DND-41 (cell line): ENCODE measurements around the gene TXNIP.

Experiments used
- ATAC-seq: fragments of 200-7000 bp; cut with Tn5 transposase; 3 replicates; pipeline ENCODE4 v1.9.1; 2021; ENCODE audit warnings: low read depth; ENCODE audit not compliant: insufficient read depth
- DNase-seq: peaks from one replicate; pipeline ENCODE4 v3.0.0-alpha.2; 2020
- H2AFZ ChIP-seq: 2 replicates; pipeline ENCODE4 v1.6.0; 2012; ENCODE audit warnings: low read depth, low read length
- H3K27ac ChIP-seq: 2 replicates; pipeline ENCODE4 v1.5.1; 2012; ENCODE audit warnings: low read length, inconsistent platforms
- H3K27me3 ChIP-seq: fragments of 200-600 bp; sonication (generic); 2 replicates; pipeline ENCODE4 v1.6.0; 2012; ENCODE audit warnings: low read length, mild to moderate bottlenecking, inconsistent platforms; ENCODE audit not compliant: insufficient read depth, poor library complexity
- H3K36me3 ChIP-seq: 2 replicates; pipeline ENCODE4 v1.5.1; 2012; ENCODE audit warnings: low read length, inconsistent platforms; ENCODE audit not compliant: insufficient read depth
- H3K4me1 ChIP-seq: 2 replicates; pipeline ENCODE4 v1.5.1; 2012; ENCODE audit warnings: mild to moderate bottlenecking, low read length; ENCODE audit not compliant: insufficient read depth
- H3K4me2 ChIP-seq: 2 replicates; pipeline ENCODE4 v1.6.0; 2012; ENCODE audit warnings: mild to moderate bottlenecking, moderate library complexity, low read length, inconsistent platforms; ENCODE audit not compliant: insufficient read depth
- H3K4me3 ChIP-seq, 2 experiments: fragments of 200-600 bp in 1 of 2; shearing (Covaris generic) in 1 of 2; 2 replicates each; pipeline ENCODE4 v1.5.1; 2012 to 2016; ENCODE audit warnings: inconsistent platforms in 2 of 2, low read length in 2 of 2, mild to moderate bottlenecking in 2 of 2, low read depth in 1 of 2, moderate library complexity in 1 of 2
- H3K79me2 ChIP-seq: 2 replicates; pipeline ENCODE4 v1.6.0; 2012; ENCODE audit warnings: low read length, inconsistent platforms; ENCODE audit not compliant: insufficient read depth
- H3K9ac ChIP-seq: 2 replicates; pipeline ENCODE4 v1.6.0; 2012; ENCODE audit warnings: low read depth, mild to moderate bottlenecking, inconsistent platforms, low read length, moderate library complexity
- H3K9me3 ChIP-seq: 2 replicates; pipeline ENCODE4 v1.5.1; 2012; ENCODE audit warnings: low read length, moderate library complexity, mild to moderate bottlenecking, inconsistent platforms; ENCODE audit not compliant: insufficient read depth, severe bottlenecking
- H4K20me1 ChIP-seq: 2 replicates; pipeline ENCODE4 v1.6.0; 2012; ENCODE audit warnings: low read length; ENCODE audit not compliant: insufficient read depth
- CTCF ChIP-seq: IDR thresholded peaks from 2 replicates; pipeline ENCODE4 v1.5.1; 2012; ENCODE audit warnings: borderline replicate concordance, low read length, moderate library complexity, mild to moderate bottlenecking; ENCODE audit not compliant: poor library complexity, severe bottlenecking; ENCODE audit errors: extremely low read depth
- EZH2 ChIP-seq: IDR thresholded peaks from 3 replicates; pipeline ENCODE4 v1.6.1; 2012; ENCODE audit warnings: borderline replicate concordance, low read depth, mild to moderate bottlenecking, moderate library complexity, low read length, inconsistent platforms; ENCODE audit not compliant: severe bottlenecking

The TXNIP gene

GRCh38 chr1:145996433-145997015, at the start of gene TXNIP:
Gene TXNIP, minus strand, starts transcription at chr1:145996579. Its CDS starts 313 bp downstream, at chr1:145996266.
- peak within 1 kb of the TSS; percentile 97 for H3K27ac ChIP-seq
- no peaks in the 10 kb centered on the region for H3K27me3 ChIP-seq
- peak within 1 kb of the TSS; percentile 84 for H2AFZ ChIP-seq
- peak within 1 kb of the TSS; percentile 97 for H3K4me2 ChIP-seq
- H3K9ac ChIP-seq, result peak within 1 kb of the TSS; percentile 73
- no peak for TF ChIP-seq CTCF
- TF ChIP-seq EZH2, result no peak
- no peaks in the 10 kb centered on the region for H4K20me1 ChIP-seq
- H3K36me3 ChIP-seq, result peaks cover 18% of the 10 kb centered on the region
- H3K4me1 ChIP-seq, result peaks cover 61% of the 10 kb centered on the region
- peaks cover 18% of the 10 kb centered on the region for H3K79me2 ChIP-seq
- H3K4me3 ChIP-seq, result peak within 1 kb of the TSS; percentile 75 to 84
- H3K9me3 ChIP-seq, result no peaks in the 10 kb centered on the region
- DNase-seq, result peak; percentile 96
- peak; percentile 92 for ATAC-seq

GRCh38 chr1:146039844-146040194, 43.4 kb upstream of the TXNIP start:
- Histone ChIP-seq H4K20me1 (no peaks in the 10 kb centered on the region), H3K4me1 (peaks cover 33% of the 10 kb centered on the region), H2AFZ (no peak overlapping the region), H3K27ac (no peak overlapping the region), H3K79me2 (no peaks in the 10 kb centered on the region), H3K27me3 (no peaks in the 10 kb centered on the region), H3K4me3 (no peak overlapping the region), H3K9me3 (no peaks in the 10 kb centered on the region), H3K4me2 (no peak overlapping the region), H3K36me3 (no peaks in the 10 kb centered on the region), H3K9ac (no peak overlapping the region)
- ATAC-seq (no peak), DNase-seq (no peak)
- TF ChIP-seq CTCF (no peak), EZH2 (no peak)

- Histone ChIP-seq H2AFZ (peak overlapping the region; percentile 73), H3K27me3 (no peaks in the 10 kb centered on the region), H3K27ac (peak overlapping the region; percentile 73), H3K36me3 (no peaks in the 10 kb centered on the region), H4K20me1 (no peaks in the 10 kb centered on the region), H3K79me2 (no peaks in the 10 kb centered on the region), H3K9me3 (no peaks in the 10 kb centered on the region), H3K9ac (peak overlapping the region; percentile 62), H3K4me2 (peak overlapping the region; percentile 76), H3K4me3 (peak overlapping the region; percentile 58 to 64), H3K4me1 (peaks cover 42% of the 10 kb centered on the region)
- peak; percentile 60 for ATAC-seq
- no peak for TF ChIP-seq EZH2
- no peak for TF ChIP-seq CTCF
- peak; percentile 85 for DNase-seq
Observed at GRCh38 chr1:146036965-146037646, 40.7 kb upstream of the TXNIP start.
